GM18511 (cell line): ENCODE data around the gene TCF7.

Experiments
- ATAC-seq: cut with Tn5 transposase; IDR thresholded peaks from one replicate; pipeline ENCODE4 v1.9.1; 2021; ENCODE audit warnings: mild to moderate bottlenecking, moderate library complexity; ENCODE audit not compliant: unreplicated experiment

TCF7 gene

GRCh38 chr5:134112726-134113362, 1.6 kb upstream of the TCF7 start:
- ATAC-seq: no peak

- ATAC-seq: no peak
Measured at GRCh38 chr5:134113363-134113889, 1.1 kb upstream of the TCF7 start.

GRCh38 chr5:134114886-134115805, 665 bp downstream of the TCF7 start:
- ATAC-seq: no peak

- ATAC-seq: no peak
Measured at GRCh38 chr5:134115806-134116175, 1.3 kb downstream of the TCF7 start.

GRCh38 chr5:134116286-134116685, 1.8 kb downstream of the TCF7 start:
- no peak for ATAC-seq

GRCh38 chr5:134116789-134117761, 2.6 kb downstream of the TCF7 start:
- ATAC-seq: no peak

- ATAC-seq: no peak
Measured at GRCh38 chr5:134118212-134118835, 3.8 kb downstream of the TCF7 start.

- no peak for ATAC-seq
Measured at GRCh38 chr5:134119720-134120119, 5.2 kb downstream of the TCF7 start.

- ATAC-seq: no peak
Measured at GRCh38 chr5:134120386-134121138, 6.1 kb downstream of the TCF7 start.

- ATAC-seq: no peak
Measured at GRCh38 chr5:134122530-134122929, 8.0 kb downstream of the TCF7 start.

GRCh38 chr5:134123360-134123759, 8.9 kb downstream of the TCF7 start:
- ATAC-seq: no peak

GRCh38 chr5:134124289-134125038, 10.0 kb downstream of the TCF7 start:
- ATAC-seq: no peak

- ATAC-seq: no peak
Measured at GRCh38 chr5:134125039-134126015, 10.8 kb downstream of the TCF7 start.

- peak; percentile 62 for ATAC-seq
Measured at GRCh38 chr5:134127376-134127861, 12.9 kb downstream of the TCF7 start.

GRCh38 chr5:134127988-134128647, 13.6 kb downstream of the TCF7 start:
- ATAC-seq: no peak

GRCh38 chr5:134128648-134128995, 14.1 kb downstream of the TCF7 start:
- no peak for ATAC-seq
